Fibroblast of mammary gland (primary cell): ENCODE results near the gene DUSP11.
A peak's percentile ranks its signal among the peaks of the same experiment; 100 is the strongest.

Source experiments
- DNase-seq: peaks from one replicate; pipeline ENCODE4 v3.0.0-alpha.2; 2010; ENCODE audit warnings: low read depth
- H3K4me3 ChIP-seq: 2 replicates; pipeline ENCODE4 v1.5.1; 2011; ENCODE audit warnings: low read depth, mild to moderate bottlenecking, low read length, moderate library complexity; ENCODE audit not compliant: control insufficient read depth
- TF ChIP-seq, protein P1 (sequence below): conservative IDR thresholded peaks from 2 replicates; pipeline ENCODE4 v1.5.1; 2011; ENCODE audit warnings: low read depth, low read length, inconsistent platforms; ENCODE audit not compliant: control insufficient read depth, insufficient read depth

DUSP11 gene

GRCh38 chr2:73779467-73780236 lies at the start of gene DUSP11:
TSS of gene DUSP11 (minus strand) at chr2:73780103. CDS start at chr2:73779974, 129 bp downstream.
- peak; percentile 93 for DNase-seq
- H3K4me3 ChIP-seq: peak within 1 kb of the TSS; percentile 100
- TF ChIP-seq, protein P1, sequence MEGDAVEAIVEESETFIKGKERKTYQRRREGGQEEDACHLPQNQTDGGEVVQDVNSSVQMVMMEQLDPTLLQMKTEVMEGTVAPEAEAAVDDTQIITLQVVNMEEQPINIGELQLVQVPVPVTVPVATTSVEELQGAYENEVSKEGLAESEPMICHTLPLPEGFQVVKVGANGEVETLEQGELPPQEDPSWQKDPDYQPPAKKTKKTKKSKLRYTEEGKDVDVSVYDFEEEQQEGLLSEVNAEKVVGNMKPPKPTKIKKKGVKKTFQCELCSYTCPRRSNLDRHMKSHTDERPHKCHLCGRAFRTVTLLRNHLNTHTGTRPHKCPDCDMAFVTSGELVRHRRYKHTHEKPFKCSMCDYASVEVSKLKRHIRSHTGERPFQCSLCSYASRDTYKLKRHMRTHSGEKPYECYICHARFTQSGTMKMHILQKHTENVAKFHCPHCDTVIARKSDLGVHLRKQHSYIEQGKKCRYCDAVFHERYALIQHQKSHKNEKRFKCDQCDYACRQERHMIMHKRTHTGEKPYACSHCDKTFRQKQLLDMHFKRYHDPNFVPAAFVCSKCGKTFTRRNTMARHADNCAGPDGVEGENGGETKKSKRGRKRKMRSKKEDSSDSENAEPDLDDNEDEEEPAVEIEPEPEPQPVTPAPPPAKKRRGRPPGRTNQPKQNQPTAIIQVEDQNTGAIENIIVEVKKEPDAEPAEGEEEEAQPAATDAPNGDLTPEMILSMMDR: peak; percentile 92

GRCh38 chr2:73828818-73829570 lies 49.1 kb upstream of the DUSP11 start, which contains the start of gene STAMBP:
TSS of gene STAMBP (plus strand) at chr2:73828961. CDS start at chr2:73830857, 1,896 bp downstream.
- H3K4me3 ChIP-seq: peak within 1 kb of the TSS; percentile 72
- DNase-seq: peak; percentile 95
- TF ChIP-seq, protein P1: no peak

- TF ChIP-seq, protein P1: no peak
- DNase-seq: no peak
- H3K4me3 ChIP-seq: peak overlapping the region; percentile 72
Observed at GRCh38 chr2:73828389-73828817, 48.5 kb upstream of the DUSP11 start.

DNA sequence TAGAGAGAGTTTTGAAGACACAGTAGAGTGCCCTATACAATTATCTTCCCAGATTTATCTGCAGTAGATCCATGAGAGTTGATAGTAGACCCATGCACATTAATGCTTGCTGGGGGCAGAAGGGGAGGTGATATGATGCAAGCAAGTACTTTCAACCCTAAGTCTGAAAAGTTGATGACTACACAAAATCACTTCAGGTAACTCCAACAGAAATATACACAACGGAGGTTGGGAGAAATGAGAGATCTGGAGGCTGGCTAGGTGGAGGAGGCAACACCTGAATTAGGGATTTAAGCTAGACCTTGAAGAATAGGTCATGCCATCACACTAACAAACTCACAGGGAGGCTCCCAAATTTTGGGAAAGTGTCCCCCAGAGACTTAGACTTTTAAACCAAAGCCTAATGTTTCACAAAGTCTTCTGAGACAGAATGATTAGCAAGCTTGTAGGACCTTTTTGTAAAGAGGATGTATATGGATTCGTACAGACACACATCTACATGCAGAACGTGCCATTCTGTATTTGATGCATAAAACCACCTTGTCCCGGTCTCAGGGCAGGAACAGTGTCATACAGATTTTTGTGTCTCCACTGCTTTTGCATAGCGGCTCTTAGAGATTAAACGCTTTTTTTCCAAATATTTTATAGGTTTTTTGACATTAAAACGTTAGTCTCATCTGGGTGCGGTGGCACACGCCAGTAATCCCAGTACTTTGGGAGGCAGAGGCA lies 47.9 kb upstream of the DUSP11 start:
- no peak overlapping the region for H3K4me3 ChIP-seq
- DNase-seq: no peak
- TF ChIP-seq, protein P1: no peak

- TF ChIP-seq, protein P1: peak; percentile 70
- no peak overlapping the region for H3K4me3 ChIP-seq
- peak; percentile 69 for DNase-seq
Observed at GRCh38 chr2:73827018-73827417, 47.1 kb upstream of the DUSP11 start.

- H3K4me3 ChIP-seq: no peak overlapping the region
- peak; percentile 21 for DNase-seq
- TF ChIP-seq, protein P1: no peak
Observed at GRCh38 chr2:73825408-73825807, 45.5 kb upstream of the DUSP11 start.
